Measurements from ENCODE around the gene PRKAG2.
"Not testable (repeated sequence)": the region's sequence is repeated elsewhere in the genome, so short reads cannot be mapped to it uniquely, and the experiment has no call there.

PRKAG2 gene

DNA sequence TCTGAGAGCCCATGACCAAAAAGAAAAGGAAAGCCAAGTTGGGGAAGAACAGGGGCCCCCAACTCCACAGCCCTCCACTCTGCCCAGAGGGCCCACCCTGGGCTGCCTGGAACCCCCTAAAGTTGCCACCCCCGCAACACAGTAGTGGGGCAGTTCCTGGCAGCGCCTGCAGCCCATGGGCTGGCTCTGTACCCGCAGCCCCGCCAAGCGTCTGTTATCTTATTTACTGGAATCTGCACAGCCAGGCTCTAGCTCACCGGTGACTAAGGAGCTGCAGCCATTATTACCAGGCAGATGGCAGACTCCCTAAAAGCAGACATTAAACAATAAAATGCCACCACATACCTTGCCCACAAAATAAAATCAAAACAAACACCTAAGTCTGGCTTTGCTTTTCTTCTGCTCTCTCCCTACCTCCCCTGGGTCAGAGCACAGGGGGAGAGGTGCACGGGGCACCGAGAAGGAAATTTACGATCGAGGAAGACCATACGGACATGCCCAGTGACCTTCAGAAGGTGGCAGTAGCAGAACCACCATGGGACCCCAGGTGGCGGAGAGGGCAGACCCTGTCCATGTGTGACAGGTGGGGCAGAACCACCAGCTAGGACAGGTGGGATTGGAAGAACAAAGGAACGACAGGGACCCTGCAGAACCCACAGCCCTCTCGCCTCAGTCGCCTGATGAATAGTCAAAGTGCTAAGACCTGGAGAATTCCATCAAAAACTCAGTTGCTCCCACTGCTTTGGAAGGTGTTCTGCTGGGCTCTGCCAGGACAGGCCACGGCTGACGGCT is 66.3 kb downstream of the PRKAG2 start:
- no peak overlapping the region for H3K27ac ChIP-seq

DNA sequence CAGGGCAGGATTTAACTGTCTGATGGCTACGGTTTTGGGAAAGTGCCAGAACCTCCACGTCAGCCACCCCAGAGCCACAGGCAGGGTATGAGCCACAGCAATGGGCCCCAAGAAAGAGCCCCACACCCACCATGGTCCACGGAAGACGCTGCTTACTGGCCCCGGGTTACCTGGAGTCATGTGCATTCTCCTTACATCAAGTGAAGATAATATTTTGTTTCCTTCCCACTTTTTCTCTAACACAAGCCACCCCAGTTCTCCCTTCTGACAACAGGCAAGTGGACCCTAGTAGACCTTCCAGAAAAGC is 67.1 kb downstream of the PRKAG2 start:
- no peak overlapping the region for H3K27ac ChIP-seq
- no peak overlapping the region for H3K4me3 ChIP-seq

More for the DNA sequence above, 66.3 kb downstream of the PRKAG2 start:
- H3K4me3 ChIP-seq = no peak overlapping the region

DNA sequence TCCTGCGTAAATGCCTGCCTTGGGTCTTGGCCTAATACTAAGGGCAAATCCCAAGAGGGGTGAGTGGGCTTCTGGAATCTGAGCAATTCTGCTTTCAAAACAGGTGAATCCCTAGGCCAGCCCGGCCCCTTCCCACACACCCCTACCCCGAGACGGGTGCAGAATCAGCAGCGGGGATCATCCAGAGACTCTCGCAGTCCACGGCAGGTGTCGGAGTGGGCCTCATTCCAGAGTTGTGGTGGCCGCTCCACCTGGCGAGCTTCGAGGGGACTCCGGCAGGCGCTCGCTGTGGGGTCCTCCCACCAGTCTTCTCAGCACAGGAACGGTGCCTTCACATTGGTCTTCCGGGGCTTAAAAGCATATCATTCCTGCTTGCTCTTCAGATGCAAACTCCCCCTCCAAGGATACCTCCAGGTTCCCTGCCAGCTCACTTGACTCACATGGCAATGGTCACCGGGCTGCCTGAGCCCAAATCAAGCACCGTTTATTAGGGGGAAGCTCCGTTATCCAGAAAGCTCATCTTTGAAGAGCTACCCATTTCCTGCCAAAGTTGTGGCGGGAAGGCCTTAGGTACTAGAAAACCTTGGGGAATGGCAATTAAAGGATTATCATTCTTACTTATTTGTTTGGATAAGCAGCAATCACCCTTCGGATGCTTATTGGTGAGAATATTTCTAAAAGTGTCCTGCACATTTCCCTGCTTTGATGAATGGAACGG is 67.6 kb downstream of the PRKAG2 start:
- H3K4me3 ChIP-seq = no peak overlapping the region
- no peak overlapping the region for H3K27ac ChIP-seq

DNA sequence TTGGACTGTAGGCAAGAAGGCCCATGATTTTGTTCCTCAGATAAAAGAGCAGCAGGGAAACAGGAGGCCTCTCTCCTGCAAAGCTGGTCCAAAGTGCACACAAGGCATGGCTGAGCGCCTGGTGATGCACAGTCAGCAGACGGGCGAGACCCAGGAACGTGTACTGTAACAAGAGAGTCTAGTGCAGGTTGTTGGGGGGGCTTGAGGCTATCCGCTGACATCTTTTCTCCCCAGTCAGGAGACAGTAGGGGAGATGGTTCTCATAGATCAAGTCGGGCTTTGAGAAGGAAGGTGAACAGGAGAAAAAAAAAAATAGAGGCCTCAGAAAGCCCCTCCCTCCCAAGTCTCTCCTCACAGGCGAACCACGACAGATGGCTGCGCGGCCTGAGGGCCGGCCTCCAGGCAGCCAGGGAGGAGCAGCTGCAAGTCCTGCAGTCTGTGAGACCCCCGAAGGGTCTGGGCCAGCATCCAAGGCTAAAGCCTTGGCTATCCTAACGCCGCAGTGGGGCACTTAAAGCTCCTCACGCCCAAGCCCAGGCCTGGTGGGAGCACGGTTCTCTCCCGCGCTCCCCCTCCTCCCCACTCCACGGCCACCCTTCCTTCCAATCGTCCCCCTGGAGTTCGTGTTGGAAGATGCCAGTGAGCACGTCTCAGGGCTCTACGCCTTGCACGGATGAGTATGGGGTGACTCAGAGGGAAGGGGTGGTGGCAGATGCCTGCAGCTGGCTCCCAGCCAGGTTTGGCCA is 68.3 kb downstream of the PRKAG2 start:
- Histone ChIP-seq H3K27ac (no peak overlapping the region), H3K4me3 (no peak overlapping the region)

DNA sequence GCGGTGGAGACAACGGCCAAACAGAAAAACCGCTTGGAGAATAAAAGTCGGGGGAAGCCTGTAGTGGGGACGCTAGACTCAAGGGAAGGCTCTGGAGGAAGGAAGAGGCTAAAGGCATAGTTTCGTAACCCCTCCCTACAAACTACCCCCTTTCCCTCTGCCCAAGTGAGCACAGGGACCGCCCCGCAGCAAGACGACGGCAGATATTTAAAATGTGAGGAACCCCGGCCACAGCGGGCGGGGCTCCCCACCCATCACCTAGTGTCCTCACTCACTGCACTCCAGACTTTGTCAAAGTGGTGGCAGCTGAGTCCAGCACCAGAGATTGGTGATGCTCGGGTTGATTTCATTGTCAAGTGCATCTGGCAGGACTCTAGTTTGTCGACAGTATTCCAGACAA is 69.1 kb downstream of the PRKAG2 start:
- H3K27ac ChIP-seq = no peak overlapping the region
- no peak overlapping the region for H3K4me3 ChIP-seq

DNA sequence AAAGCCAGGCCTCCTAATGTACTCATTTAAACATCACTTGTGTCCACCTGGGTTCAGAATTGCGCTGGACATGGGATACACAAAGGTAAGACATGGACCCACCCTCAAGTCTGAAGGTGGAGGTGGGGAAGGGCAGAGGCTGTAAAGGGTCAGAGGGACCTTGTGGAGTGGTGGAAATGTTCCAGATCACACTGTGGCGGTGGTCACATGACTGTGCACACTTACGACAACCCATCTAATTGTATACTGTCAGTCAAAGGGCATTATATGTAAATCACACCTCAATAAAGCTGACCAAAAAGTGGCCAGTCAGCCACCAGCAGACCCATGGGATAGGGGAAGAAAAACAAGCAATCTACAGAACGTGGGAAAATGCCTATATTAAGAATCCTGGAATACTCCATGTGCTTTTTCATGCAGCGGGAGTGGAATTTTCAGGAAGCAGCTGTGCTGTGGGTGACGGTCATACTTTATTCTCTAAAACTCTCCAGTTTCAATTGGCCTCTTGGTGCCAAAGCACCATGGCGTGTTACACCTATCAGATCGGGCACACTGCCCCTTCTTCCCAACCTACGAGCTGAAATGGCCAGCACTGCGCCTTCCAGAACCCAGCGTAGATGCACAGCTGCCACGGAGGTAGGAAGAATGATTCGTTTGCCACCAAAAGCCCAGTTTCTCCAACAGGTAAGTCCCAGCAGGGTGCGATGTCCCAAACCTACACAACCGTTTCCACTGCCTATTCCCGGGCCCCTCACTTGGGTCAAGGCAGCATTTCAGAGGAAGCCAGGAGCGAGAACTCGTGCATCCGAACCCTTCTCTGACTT is 69.8 kb downstream of the PRKAG2 start:
- Histone ChIP-seq H3K4me3 (no peak overlapping the region), H3K27ac (no peak overlapping the region)

DNA sequence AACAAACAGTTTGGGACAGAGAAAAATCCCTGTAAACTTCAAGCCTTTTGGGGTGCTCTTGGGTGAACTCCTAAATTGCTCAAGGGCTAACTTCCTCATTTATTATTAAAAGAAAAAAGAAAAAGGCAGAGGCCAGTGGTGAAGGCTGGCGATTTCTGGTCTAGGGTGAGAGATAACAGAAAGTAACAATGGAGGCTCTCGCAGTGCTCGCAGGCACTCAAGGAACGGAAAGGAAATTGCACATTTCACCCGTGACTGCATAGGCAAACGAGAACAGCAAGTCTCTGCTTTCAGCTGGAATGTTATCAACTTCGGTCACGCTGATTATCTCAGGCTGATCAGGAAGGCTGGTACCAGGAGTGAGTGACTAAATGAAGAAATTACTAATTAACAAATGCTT is 70.7 kb downstream of the PRKAG2 start:
- Histone ChIP-seq H3K4me3 (no peak overlapping the region), H3K27ac (peak overlapping the region in 3 of 21 experiments; percentile 16 to 27 (median 22))

DNA sequence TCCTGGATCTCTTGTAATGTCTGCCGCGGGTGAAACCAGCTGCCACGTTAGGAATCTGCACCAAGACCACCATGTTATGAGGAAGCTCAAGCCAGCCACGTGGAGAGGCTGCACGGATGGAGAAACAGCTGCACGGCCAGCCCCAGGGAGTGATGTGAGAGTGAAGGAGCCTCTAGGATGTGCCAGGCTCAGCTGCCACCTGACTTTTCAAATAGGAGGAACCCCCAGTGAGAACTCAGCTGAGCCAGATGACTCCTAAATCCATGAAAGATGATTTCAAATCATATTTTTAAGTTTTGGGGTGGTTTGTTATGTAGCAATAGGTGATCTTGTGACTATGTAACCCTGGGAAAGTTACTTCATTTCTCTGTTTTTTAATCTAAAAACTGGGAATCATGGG is 71.7 kb downstream of the PRKAG2 start:
- peak overlapping the region in 1 of 21 experiments; percentile 22 for H3K27ac ChIP-seq
- no peak overlapping the region for H3K4me3 ChIP-seq

DNA sequence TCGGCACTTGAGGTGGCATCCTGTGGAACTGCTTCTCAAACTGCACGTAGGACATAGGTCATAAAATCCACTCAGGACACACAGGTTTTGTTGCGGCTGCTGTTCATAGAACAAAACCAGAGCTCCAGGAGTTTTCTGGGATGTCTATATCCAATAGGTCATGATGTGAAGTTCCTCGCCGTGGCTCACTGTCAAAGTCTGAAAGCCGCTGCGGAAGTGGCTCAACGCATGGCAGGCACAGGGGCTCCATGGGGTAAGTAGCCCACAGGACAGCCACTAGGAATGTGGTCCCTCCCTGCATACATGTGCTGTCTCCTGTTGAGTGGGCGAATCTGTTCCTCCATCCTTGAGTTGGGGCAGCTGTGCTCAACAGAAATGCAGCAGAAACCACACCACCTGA is 72.2 kb downstream of the PRKAG2 start:
- Histone ChIP-seq H3K27ac (no peak overlapping the region), H3K4me3 (no peak overlapping the region)

DNA sequence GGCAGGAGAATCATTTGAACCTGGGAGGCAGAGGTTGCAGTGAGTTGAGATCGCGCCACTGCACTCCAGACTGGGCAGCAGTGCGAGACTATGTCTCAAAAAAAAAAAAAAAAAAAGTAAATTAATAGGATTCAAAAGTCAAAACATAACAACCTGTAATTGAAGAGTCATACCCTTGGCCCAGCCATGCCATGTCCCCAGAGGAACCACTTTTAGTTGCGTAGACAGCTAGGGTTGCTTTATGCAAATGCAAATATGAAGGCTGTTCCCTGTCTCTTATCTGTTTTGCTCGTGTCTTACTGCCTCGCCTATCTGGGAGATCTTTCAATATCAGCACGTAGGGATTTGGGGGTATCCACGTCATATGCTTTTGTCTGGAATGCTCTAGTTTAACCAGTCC is 73.1 kb downstream of the PRKAG2 start:
- Histone ChIP-seq H3K4me3 (no peak overlapping the region), H3K27ac (no peak overlapping the region)

DNA sequence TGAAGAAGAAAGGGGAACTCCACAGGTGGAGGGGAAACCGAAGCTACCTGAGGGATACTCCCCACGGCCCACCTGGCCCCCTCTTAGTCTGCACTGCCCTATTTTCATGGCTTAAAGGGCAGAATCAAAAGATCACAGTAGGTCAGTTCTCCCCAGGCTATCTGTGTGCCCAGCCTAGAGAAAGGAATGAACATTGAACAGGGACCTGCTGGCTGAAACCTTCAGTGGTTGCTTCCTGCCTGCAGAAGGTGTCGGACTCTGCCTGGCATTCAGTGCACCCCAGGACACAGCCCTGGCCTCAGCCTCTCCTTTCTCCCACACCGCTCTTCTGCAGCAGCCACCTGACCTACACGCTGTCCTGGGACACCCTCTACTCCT is 74.5 kb downstream of the PRKAG2 start:
- Histone ChIP-seq H3K4me3 (no peak overlapping the region), H3K27ac (no peak overlapping the region)

DNA sequence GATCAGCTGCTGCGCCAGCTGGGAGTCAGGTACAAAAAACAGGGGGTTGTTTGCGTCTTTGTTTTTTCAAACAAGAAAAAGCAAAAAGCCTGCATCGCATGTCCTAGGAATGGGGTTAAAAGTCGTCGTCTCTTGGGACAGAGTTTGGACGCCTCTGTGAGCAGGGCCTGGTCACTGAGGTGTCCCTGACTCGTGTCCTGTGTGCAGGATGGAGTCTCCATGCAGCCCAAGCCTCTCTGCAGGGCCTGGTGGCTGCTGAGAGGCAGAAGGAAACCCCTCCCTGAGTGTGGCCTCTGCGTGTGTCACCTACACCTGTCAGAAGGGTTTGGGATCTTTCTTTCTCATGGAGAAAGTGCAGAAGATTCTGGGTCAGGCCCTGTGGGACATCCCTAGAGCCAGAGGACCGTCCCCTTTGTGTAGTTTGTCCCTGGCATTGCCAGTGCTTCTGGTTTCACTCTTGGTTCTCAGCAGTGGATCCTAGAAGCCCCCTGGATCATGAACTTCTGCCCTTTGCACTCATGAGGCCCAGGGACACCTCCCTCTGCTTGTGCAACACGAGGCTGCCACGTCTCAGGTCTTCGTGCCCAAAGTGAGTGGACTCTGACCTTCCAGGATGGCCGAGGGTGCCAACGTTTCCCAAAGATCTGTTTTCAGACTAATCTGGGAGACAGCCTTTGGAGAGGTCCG is 75.0 kb downstream of the PRKAG2 start:
- H3K27ac ChIP-seq = no peak overlapping the region
- no peak overlapping the region for H3K4me3 ChIP-seq

DNA sequence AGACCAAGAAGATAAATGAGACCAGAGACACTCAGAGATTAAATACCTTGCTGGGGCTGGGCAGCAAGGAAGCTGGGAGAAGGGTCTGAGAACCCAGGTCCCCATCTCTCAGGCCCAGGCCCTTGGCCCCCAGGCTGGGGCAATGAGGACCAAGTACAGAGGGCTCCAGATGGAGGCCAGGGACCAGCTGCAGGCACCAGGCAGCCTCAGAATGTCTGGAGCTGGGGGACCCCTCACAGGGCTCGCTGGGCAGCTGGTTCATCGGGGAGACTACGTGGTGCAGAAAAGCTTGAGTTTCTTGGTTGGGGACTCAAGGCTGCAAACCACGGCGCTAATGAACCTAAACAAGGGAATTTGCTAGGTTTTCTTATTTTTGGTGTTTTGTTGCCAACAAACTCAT is 75.6 kb downstream of the PRKAG2 start:
- no peak overlapping the region for H3K4me3 ChIP-seq

DNA sequence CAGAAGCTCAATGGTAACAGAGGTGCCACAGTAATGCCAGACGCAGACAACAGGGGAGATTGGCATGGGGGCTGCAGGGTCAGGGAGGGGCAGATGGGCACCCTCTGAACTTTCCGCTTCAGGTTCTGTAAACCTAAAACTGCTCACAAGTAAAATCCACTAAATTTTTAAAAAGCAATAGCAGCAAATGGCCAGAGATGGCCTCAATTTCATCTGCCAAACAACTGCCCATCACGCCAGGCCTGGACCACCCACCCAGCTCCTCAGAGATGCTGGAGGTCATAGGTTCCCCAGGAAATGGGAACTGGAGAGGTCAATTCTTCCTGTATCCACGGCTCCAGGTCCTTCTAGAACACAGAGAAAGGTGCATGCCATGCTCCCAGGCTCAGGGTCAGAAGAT is 76.1 kb downstream of the PRKAG2 start:
- no peak overlapping the region for H3K27ac ChIP-seq
- H3K4me3 ChIP-seq = no peak overlapping the region

More for the DNA sequence above, 75.6 kb downstream of the PRKAG2 start:
- H3K27ac ChIP-seq = no peak overlapping the region

DNA sequence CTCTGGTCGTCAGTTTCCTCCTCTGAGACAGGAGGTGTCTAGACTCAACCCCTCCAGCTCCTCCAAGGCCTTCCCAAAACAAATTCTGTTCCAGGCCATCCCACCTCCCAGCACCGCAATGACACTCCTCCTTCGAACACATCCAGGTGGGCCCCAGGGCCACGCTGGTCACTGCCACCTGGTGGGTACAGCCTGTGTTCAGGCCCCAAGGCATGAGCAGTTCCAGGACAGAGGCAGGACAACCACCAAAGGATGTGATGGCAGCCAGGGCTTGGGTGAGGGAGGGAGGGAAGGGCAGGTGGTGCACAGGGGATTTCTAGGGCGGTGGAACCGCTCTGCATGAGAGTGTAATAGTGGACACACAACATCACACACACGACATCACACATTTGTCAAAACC is 76.5 kb downstream of the PRKAG2 start:
- H3K4me3 ChIP-seq = no peak overlapping the region
- no peak overlapping the region for H3K27ac ChIP-seq

DNA sequence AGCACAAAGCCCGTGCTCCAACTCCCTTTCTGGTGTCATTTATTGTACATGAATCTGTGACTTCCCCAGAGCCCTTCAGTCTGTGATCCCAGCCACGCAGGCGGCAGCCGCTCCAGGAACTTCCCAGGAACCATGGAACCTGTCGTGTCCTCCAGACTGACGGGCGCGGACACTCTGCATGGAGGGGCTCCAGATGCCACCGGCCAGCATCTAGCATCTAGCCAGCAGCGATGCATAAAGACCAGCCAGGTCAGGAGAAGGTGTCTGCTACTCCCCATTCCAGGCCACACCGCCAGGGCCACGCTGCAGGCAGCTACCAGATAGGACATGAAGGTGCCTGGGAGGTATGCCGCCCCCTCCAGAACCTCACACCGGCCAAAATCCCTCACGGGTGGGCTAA is 77.4 kb downstream of the PRKAG2 start:
- Histone ChIP-seq H3K4me3 (no peak overlapping the region), H3K27ac (no peak overlapping the region)

DNA sequence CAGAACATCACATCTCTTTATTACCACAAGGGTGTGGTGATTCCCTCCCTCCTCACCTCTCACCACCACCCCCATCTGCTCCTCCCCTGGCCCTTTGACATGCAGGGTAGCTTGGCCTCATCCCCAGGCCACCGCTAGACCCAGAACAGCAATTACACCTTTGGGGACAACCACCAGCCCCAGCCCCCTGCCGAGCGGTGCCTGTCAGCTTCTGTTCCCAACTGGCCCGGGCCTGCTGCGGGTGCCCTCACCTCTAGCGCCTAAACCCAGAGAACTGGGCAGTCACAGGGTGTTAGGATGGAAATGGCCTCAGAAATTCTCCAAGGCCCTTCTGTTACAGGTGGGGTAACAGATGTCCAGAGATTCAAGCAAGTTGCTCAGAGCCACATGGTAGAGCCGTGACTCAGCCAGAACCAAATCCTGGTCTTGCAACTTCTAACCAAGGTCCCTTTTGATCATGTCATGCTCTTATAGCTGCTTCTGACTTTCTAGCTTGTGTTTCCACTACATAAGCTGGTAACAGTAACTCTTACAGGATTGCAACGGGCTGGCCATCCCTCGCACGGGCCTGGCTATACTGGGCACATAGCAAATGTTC is 78.0 kb downstream of the PRKAG2 start:
- peak overlapping the region in 5 of 21 experiments; percentile 14 to 81 (median 58) for H3K27ac ChIP-seq
- H3K4me3 ChIP-seq = no peak overlapping the region

DNA sequence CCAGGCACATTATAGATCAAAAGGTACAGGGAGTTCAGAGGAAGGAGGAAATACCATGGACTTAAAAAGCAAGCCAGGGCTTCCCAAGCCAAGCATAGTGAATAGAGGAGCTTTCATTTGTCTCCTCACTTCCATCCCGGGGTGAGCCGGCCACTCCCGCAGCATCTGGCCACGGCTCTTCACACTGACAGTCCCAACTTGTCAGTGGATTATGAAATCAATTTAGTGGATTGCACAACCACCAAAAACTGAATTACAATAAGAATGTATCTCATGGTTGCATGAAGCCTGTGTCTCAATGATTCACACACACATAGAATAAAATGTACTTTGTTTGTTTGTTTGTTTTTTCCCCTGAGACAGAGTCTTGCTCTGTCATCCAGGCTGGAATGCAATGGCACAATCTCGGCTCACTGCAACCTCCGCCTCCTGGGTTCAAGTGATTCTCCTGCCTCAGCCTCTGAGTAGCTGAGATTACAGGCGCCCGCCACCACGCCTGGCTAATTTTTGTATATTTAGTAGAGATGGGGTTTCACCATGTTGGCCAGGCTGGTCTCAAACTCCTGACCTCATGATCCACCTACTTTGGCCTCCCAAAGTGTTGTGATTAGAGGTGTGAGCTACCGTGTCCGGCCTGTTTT is 79.1 kb downstream of the PRKAG2 start:
- H3K4me3 ChIP-seq = not testable (repeated sequence)
- peak overlapping the region in 17 of 21 experiments; percentile 3 to 82 (median 73) for H3K27ac ChIP-seq

Measured in skin epidermis (tissue), 12 donors.